Bronchial epithelial cell (primary cell): ENCODE results near the gene PM20D1. TPM values are rescaled to one million over a fixed set of nuclear protein-coding genes. Genes with fewer than 3 reads are reported as not detected.

ENCODE experiments used
- DNase-seq: peaks from one replicate; pipeline ENCODE4 v3.0.0-alpha.2; 2010; ENCODE audit warnings: low read depth
- FAIRE-seq: peaks from 2 replicates; lab custom pipeline; 2011; peaks lifted over from hg19 to GRCh38; lab: Jason Lieb, UNC
- H3K27me3 ChIP-seq: 2 replicates; pipeline ENCODE4 v1.5.1; 2011; ENCODE audit warnings: low read length; ENCODE audit not compliant: control insufficient read depth, insufficient read depth
- H3K36me3 ChIP-seq: 2 replicates; pipeline ENCODE4 v1.5.1; 2011; ENCODE audit warnings: low read length; ENCODE audit not compliant: control insufficient read depth, insufficient read depth
- H3K4me3 ChIP-seq: 2 replicates; pipeline ENCODE4 v1.5.1; 2011; ENCODE audit warnings: mild to moderate bottlenecking, low read depth, low read length, control low read depth
- total RNA-seq: library from RNA; depleted of rRNA; stranded (reverse); fragments of >200 nt; gene quantifications from 2 replicates; pipeline ENCODE4 v1.2.1, GENCODE V29; 2014
- TF ChIP-seq, protein P1 (sequence below): IDR thresholded peaks from 2 replicates; pipeline ENCODE4 v1.5.1; 2011; ENCODE audit warnings: mild to moderate bottlenecking, moderate library complexity, low read length, control low read depth, inconsistent platforms; ENCODE audit not compliant: insufficient read depth, severe bottlenecking

The PM20D1 gene
- total RNA-seq, 1 donor from 2014 or later = not detected

- TF ChIP-seq, protein P1, sequence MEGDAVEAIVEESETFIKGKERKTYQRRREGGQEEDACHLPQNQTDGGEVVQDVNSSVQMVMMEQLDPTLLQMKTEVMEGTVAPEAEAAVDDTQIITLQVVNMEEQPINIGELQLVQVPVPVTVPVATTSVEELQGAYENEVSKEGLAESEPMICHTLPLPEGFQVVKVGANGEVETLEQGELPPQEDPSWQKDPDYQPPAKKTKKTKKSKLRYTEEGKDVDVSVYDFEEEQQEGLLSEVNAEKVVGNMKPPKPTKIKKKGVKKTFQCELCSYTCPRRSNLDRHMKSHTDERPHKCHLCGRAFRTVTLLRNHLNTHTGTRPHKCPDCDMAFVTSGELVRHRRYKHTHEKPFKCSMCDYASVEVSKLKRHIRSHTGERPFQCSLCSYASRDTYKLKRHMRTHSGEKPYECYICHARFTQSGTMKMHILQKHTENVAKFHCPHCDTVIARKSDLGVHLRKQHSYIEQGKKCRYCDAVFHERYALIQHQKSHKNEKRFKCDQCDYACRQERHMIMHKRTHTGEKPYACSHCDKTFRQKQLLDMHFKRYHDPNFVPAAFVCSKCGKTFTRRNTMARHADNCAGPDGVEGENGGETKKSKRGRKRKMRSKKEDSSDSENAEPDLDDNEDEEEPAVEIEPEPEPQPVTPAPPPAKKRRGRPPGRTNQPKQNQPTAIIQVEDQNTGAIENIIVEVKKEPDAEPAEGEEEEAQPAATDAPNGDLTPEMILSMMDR = no peak
- no peak for FAIRE-seq
- H3K4me3 ChIP-seq = no peak overlapping the region
- no peak for DNase-seq
- peaks cover 11% of the 10 kb centered on the region for H3K36me3 ChIP-seq
- H3K27me3 ChIP-seq = no peaks in the 10 kb centered on the region
Observed at GRCh38 chr1:205792481-205792881, 57.5 kb downstream of the PM20D1 start.

DNA sequence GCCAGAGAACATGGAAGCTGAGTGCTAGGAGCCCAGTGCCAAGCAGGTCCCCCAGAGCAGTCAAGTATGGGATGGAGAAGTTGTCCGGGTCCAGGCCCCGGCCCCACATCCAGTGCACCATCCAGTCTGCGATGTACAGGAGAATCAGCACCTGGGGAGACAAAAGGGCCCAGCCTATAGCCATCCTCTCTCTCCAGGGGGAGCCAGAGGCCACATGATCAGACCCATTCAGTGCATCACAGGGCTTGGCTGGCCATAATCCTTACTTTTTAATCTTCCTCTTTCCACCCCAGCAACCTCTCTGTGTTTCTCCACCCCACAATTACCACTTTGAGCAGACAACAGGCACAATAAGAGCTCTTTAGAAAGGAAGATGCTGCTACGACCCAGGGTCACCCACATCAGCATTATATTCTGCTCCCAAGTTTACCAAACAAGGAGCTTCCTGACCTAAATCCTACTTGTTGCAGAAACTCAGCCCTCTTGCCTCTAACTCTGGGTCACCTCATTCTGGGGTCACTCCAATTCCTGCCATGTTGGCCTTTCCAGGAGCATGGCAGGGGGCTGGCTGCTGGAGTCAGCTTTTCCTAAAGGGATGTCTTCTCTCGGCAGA lies 58.3 kb downstream of the PM20D1 start:
- TF ChIP-seq, protein P1 = peak; percentile 94
- FAIRE-seq (no peak), DNase-seq (peak; percentile 50)
- H3K27me3 ChIP-seq = no peaks in the 10 kb centered on the region
- H3K4me3 ChIP-seq = no peak overlapping the region
- H3K36me3 ChIP-seq = peaks cover 7% of the 10 kb centered on the region

- Histone ChIP-seq H3K36me3 (peaks cover 1% of the 10 kb centered on the region), H3K4me3 (no peak overlapping the region), H3K27me3 (no peaks in the 10 kb centered on the region)
- no peak for FAIRE-seq
- TF ChIP-seq, protein P1 = no peak
- DNase-seq = no peak
Observed at GRCh38 chr1:205787287-205787916, 62.5 kb downstream of the PM20D1 start.

- TF ChIP-seq, protein P1 = no peak
- DNase-seq (no peak), FAIRE-seq (no peak)
- Histone ChIP-seq H3K27me3 (no peaks in the 10 kb centered on the region), H3K4me3 (no peak overlapping the region), H3K36me3 (no peaks in the 10 kb centered on the region)
Observed at GRCh38 chr1:205786601-205787000, 63.3 kb downstream of the PM20D1 start.

DNA sequence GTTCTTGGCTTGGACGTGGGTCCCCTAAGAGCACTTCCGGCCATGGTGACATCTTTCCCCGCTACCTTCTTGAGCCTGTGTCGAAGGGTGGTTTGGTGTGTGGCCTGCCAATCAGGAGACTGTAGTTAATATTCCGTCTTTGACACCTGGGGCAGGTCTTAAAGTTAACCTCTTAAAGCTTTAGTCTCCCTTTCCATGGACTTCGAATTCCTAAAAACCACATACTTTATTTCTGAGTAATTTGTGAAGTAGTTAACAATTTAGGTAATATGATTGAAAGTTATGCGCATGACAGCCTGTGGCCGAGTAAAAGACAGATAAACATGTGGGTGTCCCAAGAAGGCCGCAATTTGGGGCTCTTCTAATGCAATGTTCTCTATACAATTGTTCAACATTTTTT lies 64.5 kb downstream of the PM20D1 start:
- Histone ChIP-seq H3K27me3 (no peaks in the 10 kb centered on the region), H3K36me3 (no peaks in the 10 kb centered on the region), H3K4me3 (no peak overlapping the region)
- TF ChIP-seq, protein P1 = no peak
- no peak for FAIRE-seq
- DNase-seq = no peak
